ENCODE measurements around the gene TEKT3. TPM values are rescaled to one million over a fixed set of nuclear protein-coding genes. Genes with fewer than 3 reads are reported as not detected.

The TEKT3 gene
- total and polyA plus RNA-seq, 8 donors = 0.41 to 3.6 (median 2.9) TPM

DNA sequence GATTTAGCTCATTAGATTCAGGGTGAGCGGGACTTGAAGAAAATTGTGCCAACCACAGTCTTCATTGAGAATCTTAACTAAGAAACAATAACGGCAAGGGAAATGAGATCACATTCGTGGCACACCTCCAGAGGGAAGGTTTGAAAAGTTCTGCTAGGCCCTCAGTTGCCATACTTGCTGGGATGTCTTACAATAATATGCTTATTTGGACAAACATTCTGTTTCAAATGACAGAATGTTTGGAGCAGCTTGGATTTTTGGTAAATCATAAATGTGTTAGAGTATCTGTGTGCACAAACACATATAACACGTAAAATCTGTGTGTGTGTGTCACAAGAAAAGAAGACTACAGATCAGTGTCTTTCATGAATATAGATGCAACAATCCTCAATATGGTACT, 24.6 kb upstream of the TEKT3 start:
- Histone ChIP-seq H3K4me1 (peaks cover 0 to 3% of the 10 kb centered on the region in 2 donors), H3K4me3 (no peak overlapping the region), H3K27ac (no peak overlapping the region), H3K27me3 (no peaks in the 10 kb centered on the region), H3K9me3 (no peaks in the 10 kb centered on the region), H3K36me3 (no peaks in the 10 kb centered on the region)
- intact Hi-C loops (cut with DNase I) = no loop called here
- TF ChIP-seq, protein P1, sequence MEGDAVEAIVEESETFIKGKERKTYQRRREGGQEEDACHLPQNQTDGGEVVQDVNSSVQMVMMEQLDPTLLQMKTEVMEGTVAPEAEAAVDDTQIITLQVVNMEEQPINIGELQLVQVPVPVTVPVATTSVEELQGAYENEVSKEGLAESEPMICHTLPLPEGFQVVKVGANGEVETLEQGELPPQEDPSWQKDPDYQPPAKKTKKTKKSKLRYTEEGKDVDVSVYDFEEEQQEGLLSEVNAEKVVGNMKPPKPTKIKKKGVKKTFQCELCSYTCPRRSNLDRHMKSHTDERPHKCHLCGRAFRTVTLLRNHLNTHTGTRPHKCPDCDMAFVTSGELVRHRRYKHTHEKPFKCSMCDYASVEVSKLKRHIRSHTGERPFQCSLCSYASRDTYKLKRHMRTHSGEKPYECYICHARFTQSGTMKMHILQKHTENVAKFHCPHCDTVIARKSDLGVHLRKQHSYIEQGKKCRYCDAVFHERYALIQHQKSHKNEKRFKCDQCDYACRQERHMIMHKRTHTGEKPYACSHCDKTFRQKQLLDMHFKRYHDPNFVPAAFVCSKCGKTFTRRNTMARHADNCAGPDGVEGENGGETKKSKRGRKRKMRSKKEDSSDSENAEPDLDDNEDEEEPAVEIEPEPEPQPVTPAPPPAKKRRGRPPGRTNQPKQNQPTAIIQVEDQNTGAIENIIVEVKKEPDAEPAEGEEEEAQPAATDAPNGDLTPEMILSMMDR (IDR thresholded peaks at IDR 0.05) = no peak
- ATAC-seq (no peak), DNase-seq (no peak)

DNA sequence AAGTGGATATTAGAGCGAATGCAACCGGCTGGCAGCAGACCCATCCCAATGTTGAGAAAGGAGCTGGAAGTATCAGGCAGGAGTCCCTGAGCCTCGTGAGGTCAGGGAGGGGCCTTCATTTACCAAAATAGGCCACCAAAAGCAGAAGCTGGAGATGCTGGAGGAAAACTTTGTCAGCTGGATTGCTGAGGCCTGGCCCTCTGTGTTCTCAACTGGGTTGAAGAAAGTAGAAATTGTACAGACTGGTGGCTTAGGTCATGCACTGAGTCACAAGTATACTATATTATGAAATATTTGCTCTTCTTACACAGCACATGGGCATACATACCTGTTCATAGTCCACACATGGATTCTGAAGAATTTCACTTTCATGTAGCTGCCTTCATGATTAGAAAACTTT, 23.2 kb upstream of the TEKT3 start:
- H3K4me3 ChIP-seq = no peak overlapping the region
- H3K27me3 ChIP-seq = no peaks in the 10 kb centered on the region
- no peak for DNase-seq
- H3K9me3 ChIP-seq = no peaks in the 10 kb centered on the region
- ATAC-seq = no peak
- TF ChIP-seq, protein P1 (IDR thresholded peaks at IDR 0.05) = no peak
- intact Hi-C loops (cut with DNase I) = no loop called here
- no peaks in the 10 kb centered on the region for H3K36me3 ChIP-seq
- H3K4me1 ChIP-seq = peaks cover 0 to 3% of the 10 kb centered on the region in 2 donors
- H3K27ac ChIP-seq = no peak overlapping the region

DNA sequence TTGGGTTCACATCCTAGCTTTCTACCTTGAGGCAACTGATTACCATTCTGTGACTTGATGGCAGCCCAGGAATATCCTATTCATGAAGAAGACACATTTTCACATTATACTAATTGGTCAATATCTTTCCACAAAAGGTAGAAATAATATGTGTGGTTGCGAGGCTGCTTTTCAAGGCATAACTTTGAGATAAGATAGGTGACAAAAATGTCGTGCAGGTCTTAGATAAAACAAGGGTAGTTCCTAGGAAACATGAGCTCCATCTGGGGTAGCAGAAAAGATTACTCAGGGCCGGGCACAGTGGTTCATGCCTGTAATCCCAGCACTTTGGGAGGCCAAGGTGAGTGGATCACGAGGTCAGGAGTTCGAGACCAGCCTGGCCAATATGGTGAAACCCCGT, 22.3 kb upstream of the TEKT3 start:
- H3K27ac ChIP-seq = no peak overlapping the region
- peaks cover 0 to 3% of the 10 kb centered on the region in 2 donors for H3K4me1 ChIP-seq
- no peak for ATAC-seq
- no peak for DNase-seq
- no peaks in the 10 kb centered on the region for H3K27me3 ChIP-seq
- no peaks in the 10 kb centered on the region for H3K9me3 ChIP-seq
- intact Hi-C loops (cut with DNase I) = no loop called here
- H3K4me3 ChIP-seq = no peak overlapping the region
- TF ChIP-seq, protein P1 (IDR thresholded peaks at IDR 0.05) = no peak
- H3K36me3 ChIP-seq = no peaks in the 10 kb centered on the region

DNA sequence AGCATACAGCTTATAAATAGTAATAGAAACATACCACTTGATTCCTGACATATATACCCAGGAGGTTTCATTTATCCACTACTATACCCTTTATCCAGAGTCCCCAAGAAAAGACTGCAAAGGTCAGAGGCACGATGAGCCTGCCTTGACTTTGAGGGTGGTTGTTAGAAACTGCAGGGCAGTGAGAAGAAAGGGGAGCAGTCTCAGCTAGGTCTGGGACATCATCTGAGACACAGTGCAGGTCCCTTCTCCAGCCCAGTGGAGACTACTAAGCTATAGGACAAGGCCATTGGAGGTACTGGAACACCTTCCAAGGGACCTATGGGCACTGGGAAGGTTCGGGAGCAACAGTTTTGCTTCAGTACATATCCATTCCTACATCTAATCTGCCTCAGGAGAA, 20.2 kb upstream of the TEKT3 start:
- Histone ChIP-seq H3K27me3 (no peaks in the 10 kb centered on the region), H3K9me3 (no peaks in the 10 kb centered on the region), H3K27ac (no peak overlapping the region), H3K4me1 (no peaks in the 10 kb centered on the region), H3K4me3 (no peak overlapping the region), H3K36me3 (no peaks in the 10 kb centered on the region)
- TF ChIP-seq, protein P1 (IDR thresholded peaks at IDR 0.05) = no peak
- no peak for ATAC-seq
- intact Hi-C loops (cut with DNase I) = no loop called here
- no peak for DNase-seq

DNA sequence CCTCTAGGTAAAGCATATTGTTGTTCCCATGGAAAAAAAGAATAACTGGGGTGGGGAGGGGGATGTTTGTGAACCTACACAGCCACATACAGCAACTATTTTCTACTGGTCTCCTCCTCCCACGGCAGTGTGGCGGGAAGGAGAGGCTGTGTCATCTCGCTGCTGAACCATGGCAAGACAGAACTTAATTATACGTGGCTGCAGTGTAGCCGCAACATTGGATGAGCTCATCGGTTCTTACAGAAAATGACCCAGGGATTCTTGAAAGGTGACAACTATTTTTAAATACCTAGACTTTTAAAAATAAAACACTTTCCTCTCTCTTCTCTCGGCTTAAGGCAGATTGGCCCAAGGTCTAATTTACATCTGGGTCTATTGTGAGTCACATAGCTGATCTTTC, 19.8 kb upstream of the TEKT3 start:
- Histone ChIP-seq H3K9me3 (no peaks in the 10 kb centered on the region), H3K27me3 (no peaks in the 10 kb centered on the region), H3K36me3 (no peaks in the 10 kb centered on the region), H3K27ac (no peak overlapping the region), H3K4me1 (no peaks in the 10 kb centered on the region), H3K4me3 (no peak overlapping the region)
- TF ChIP-seq, protein P1 (IDR thresholded peaks at IDR 0.05) = no peak
- no peak for DNase-seq
- intact Hi-C loops (cut with DNase I) = no loop called here
- no peak for ATAC-seq

Measured in left lung (tissue), 10 donors.